LNCAP (cell line): Measurements from ENCODE around the gene SEMA3G.

Experiments used
- TF ChIP-seq, protein P1 (sequence below): fragments of 450-650 bp; IDR thresholded peaks from 2 replicates; pipeline ENCODE4 v1.5.1; 2017; ENCODE audit warnings: mild to moderate bottlenecking

SEMA3G gene

DNA sequence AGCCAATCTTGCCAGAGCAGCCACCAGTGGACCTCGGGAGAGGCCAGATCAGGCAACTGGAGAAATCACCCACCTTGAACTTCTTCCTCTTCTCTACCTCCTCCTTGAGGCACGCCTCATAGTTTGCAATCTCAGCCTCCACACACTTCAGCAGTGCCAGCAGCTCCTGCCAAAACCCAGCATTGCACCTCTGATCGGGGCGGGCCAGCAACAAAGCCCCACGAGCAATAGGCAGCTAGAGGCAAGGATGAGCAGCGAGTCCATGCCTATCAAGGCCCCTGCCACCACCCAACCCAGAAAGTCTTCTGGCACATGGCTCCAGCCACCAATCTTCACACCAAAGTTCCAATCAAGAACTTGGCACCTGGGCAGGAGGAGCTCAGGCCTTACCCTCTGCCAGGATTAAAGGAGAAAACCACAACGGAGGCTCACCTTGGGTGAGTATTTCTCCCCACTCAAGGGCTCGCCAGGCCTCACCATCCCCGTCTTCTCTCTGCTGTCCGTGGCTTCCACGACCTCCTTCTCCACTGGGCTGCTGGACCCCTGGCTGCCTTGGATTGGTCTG is 42.1 kb downstream of the SEMA3G start:
- TF ChIP-seq, protein P1, sequence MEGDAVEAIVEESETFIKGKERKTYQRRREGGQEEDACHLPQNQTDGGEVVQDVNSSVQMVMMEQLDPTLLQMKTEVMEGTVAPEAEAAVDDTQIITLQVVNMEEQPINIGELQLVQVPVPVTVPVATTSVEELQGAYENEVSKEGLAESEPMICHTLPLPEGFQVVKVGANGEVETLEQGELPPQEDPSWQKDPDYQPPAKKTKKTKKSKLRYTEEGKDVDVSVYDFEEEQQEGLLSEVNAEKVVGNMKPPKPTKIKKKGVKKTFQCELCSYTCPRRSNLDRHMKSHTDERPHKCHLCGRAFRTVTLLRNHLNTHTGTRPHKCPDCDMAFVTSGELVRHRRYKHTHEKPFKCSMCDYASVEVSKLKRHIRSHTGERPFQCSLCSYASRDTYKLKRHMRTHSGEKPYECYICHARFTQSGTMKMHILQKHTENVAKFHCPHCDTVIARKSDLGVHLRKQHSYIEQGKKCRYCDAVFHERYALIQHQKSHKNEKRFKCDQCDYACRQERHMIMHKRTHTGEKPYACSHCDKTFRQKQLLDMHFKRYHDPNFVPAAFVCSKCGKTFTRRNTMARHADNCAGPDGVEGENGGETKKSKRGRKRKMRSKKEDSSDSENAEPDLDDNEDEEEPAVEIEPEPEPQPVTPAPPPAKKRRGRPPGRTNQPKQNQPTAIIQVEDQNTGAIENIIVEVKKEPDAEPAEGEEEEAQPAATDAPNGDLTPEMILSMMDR, result no peak

GRCh38 chr3:52402101-52402521 is 42.8 kb downstream of the SEMA3G start:
- TF ChIP-seq, protein P1, result no peak

DNA sequence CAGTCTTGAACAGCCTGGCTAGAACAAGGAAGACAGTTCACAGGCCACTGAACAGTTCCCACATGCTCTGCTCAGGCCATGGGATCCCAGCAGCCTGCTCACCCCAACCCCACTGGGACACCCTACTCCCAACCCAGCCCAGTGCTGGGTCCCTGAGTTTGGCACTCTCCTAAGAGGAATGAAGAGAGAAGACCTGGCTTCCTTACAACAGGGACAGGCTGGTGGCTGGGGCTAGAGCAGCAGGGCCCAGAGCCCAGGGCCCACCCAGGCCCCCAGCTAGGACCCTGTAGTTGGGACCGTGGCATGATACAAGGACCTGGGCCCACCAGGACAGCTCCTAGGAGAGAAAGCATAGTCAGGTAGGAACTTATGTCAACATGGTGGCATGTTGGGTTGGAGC is 43.4 kb downstream of the SEMA3G start:
- TF ChIP-seq, protein P1, result no peak

DNA sequence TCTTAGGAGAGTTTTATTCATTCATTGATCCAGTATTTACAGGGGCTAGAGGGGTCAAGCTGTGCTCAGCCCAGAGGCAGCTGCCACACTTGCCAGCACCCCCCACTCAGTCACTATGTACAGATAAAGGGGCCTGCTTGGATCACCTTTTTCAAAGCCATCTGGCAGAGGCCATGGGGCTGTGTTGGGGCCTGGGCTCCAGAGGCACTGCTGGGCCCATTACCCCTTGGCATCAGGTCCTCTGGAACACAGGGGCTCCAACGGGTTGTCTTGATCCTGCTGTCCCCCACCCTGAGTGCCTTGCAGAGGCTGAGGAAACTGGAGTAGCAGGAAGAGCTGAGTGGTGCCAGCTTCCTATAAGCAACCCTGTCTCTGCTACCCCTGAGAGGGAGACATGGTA is 43.9 kb downstream of the SEMA3G start:
- TF ChIP-seq, protein P1, result no peak

DNA sequence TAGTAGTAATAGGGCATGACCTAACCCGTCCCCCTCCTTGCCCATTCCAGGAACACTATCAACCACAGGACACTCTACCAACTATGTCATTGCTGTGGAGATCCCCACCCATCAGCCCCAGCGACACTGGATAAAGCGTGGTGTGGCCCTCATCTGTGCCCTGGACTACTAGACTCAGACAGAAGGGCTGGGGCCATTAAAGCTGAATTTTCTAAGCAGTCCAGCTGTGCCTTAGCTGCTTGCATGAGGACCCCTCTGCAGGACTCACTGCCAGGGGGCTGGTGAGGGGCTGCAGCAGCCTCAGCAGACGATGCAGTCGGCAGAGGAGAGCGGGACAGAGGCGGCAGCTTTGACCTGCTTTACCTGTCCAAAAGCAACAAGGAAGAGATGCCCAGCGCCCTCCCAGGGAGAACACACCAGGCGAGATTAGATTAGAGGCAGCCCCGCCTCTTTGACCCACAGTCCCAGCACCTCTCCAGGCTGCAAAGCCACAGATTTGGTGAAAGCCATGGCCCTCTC is 44.6 kb downstream of the SEMA3G start:
- TF ChIP-seq, protein P1, result no peak

DNA sequence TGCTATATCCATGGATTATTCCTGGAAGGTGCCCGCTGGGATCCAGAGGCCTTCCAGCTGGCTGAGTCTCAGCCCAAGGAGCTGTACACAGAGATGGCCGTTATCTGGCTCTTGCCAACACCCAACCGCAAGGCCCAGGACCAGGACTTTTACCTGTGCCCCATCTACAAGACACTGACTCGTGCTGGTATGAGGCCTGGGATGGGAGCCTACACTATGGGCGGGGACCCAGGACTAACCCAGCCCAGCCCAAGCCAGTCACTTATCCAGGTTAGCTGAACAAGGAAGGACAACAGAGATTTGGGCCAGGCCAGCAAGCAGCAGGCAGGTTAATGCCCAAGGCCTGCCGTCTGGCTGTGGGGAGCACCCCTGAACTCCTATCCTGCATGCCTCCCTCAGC is 45.3 kb downstream of the SEMA3G start:
- TF ChIP-seq, protein P1, result no peak

GRCh38 chr3:52399131-52399530 is 45.8 kb downstream of the SEMA3G start:
- TF ChIP-seq, protein P1, result no peak

DNA sequence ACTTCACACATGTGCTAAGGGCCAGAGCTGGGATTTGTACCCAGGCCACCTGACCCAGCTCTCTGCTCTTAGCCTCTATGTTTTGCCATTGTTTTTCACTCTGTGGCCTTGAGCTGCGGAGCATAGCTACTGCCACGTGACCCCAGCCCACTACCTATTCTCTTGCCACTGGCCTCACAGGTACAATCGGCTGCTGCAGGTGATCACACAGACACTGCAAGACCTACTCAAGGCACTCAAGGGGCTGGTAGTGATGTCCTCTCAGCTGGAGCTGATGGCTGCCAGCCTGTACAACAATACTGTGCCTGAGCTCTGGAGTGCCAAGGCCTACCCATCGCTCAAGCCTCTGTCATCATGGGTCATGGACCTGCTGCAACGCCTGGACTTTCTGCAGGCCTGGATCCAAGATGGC is 46.2 kb downstream of the SEMA3G start:
- TF ChIP-seq, protein P1, result no peak
